NB4 (cell line): ENCODE data around the gene ENTPD2.

Experiments
- DNase-seq: peaks from one replicate; pipeline ENCODE4 v3.0.0; 2010; ENCODE audit warnings: low read depth
- H3K4me3 ChIP-seq: one replicate; pipeline ENCODE4 v1.5.1; 2011; ENCODE audit warnings: mild to moderate bottlenecking, low read depth, low read length, moderate library complexity
- MYC ChIP-seq: IDR thresholded peaks from 2 replicates; pipeline ENCODE4 v1.6.1; 2011; ENCODE audit warnings: low read depth, low read length
- POLR2A ChIP-seq: IDR thresholded peaks from 2 replicates; pipeline ENCODE4 v1.6.1; 2011; ENCODE audit warnings: mild to moderate bottlenecking; ENCODE audit not compliant: insufficient read length; ENCODE audit errors: extremely low read depth
- TF ChIP-seq, protein P1 (sequence below): IDR thresholded peaks from 2 replicates; pipeline ENCODE4 v1.6.1; 2011; ENCODE audit warnings: low read depth, low read length
- TF ChIP-seq, protein P2 (sequence below): IDR thresholded peaks from one replicate; pipeline ENCODE4 v1.5.1; 2012; ENCODE audit warnings: low read depth, low read length

The ENTPD2 gene

DNA sequence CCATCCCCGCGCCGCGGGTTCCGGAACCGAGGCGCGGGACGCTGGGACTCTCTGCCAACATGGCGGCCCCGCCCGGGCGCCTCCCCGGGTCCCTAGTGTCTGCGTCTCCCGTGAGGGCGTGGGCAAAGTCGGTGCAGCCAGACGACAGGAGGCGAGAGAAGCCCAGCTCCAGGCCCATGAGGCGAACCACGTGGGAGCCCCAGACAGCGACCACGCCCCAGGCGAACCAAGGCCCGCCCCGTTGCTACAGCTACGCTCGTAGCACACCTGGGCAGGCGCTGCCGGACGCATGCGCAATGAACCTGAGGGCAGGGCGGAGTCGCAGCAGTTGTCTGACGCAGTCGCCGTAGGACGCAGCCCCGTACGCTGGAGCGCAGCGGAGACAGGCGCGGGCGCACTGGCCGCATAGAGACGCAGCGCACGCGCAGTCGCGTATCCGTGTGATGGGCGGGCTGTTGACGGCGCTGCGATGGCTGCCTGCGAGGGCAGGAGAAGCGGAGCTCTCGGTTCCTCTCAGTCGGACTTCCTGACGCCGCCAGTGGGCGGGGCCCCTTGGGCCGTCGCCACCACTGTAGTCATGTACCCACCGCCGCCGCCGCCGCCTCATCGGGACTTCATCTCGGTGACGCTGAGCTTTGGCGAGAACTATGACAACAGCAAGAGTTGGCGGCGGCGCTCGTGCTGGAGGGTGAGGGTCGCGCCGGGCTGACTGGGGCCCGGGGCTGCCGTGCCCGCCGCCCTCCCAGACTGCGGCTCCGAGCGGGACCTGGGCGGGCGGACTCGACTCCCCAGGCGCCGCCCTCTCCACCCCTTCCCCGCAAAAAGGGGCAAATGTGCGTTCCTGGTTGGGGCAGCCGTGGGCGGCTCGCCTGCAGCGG lies 32.9 kb upstream of the ENTPD2 start, which contains the start of gene MAN1B1:
Gene MAN1B1 (plus strand): TSS at position 455 of the 878 bp plus-strand sequence. CDS start 15 bp downstream, at position 470.
- peak within 1 kb of the TSS; percentile 73 for H3K4me3 ChIP-seq
- peak; percentile 99 for DNase-seq
- TF ChIP-seq, protein P1, sequence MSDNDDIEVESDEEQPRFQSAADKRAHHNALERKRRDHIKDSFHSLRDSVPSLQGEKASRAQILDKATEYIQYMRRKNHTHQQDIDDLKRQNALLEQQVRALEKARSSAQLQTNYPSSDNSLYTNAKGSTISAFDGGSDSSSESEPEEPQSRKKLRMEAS, result peak; percentile 99
- TF ChIP-seq, protein P2, sequence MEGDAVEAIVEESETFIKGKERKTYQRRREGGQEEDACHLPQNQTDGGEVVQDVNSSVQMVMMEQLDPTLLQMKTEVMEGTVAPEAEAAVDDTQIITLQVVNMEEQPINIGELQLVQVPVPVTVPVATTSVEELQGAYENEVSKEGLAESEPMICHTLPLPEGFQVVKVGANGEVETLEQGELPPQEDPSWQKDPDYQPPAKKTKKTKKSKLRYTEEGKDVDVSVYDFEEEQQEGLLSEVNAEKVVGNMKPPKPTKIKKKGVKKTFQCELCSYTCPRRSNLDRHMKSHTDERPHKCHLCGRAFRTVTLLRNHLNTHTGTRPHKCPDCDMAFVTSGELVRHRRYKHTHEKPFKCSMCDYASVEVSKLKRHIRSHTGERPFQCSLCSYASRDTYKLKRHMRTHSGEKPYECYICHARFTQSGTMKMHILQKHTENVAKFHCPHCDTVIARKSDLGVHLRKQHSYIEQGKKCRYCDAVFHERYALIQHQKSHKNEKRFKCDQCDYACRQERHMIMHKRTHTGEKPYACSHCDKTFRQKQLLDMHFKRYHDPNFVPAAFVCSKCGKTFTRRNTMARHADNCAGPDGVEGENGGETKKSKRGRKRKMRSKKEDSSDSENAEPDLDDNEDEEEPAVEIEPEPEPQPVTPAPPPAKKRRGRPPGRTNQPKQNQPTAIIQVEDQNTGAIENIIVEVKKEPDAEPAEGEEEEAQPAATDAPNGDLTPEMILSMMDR, result no peak
- TF ChIP-seq MYC (peak; percentile 99), POLR2A (peak; percentile 60)

DNA sequence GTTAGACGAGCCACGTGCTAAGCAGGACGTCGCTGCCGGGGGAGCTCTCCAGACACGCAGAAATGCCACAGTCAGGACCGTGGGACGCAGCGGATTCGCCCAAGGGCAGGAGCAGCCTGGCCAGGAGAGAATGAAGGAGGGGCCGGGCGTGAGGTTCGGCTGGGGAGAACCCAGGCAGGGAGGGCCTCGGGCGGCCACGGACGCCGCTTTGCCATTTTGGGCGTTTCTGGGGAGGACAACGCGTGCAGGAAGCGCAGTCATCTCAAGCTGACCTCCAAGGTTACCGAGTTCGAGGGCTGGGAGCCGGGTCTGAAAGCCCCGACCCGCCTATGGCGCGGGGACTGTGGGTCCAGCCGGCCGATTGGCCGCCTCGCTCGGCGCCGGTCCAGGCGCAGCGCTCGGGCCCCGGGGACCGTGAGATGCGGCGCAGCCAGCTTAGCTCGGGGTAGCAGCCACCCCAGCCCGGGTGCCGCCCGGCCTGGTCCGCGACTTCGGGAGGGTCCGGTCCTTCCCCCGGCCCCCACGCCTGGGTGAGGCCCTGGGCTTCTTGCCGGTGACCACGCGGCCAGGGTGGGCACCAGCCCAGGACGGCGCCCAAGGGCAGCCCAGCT lies 32.2 kb upstream of the ENTPD2 start:
- no peak for DNase-seq
- no peak; the same call in 1 of the 2 replicates for TF ChIP-seq MYC
- peak; percentile 4 for TF ChIP-seq POLR2A
- H3K4me3 ChIP-seq, result peak overlapping the region; percentile 67

DNA sequence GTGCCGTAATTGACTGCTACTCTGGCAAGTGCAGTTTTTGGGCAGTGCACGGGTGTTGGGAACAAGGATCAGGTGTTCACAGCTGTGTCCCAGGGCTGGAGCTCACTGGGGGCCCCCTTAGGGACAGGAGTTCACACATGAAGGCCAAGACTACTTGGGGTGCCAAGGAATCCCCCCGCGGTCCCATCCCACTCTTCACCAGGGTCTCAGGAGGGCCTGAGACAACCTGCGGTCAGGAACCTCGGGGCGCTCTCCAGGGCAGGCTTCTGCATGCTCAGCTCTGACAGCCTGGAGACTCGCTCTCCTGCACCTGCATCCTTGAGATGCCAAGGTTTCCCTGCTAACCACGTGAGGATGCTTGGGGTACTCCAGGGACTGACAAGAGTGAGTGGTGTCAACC lies 30.7 kb upstream of the ENTPD2 start:
- DNase-seq, result no peak
- no peak overlapping the region for H3K4me3 ChIP-seq
- no peak for TF ChIP-seq POLR2A
- TF ChIP-seq MYC, result no peak

DNA sequence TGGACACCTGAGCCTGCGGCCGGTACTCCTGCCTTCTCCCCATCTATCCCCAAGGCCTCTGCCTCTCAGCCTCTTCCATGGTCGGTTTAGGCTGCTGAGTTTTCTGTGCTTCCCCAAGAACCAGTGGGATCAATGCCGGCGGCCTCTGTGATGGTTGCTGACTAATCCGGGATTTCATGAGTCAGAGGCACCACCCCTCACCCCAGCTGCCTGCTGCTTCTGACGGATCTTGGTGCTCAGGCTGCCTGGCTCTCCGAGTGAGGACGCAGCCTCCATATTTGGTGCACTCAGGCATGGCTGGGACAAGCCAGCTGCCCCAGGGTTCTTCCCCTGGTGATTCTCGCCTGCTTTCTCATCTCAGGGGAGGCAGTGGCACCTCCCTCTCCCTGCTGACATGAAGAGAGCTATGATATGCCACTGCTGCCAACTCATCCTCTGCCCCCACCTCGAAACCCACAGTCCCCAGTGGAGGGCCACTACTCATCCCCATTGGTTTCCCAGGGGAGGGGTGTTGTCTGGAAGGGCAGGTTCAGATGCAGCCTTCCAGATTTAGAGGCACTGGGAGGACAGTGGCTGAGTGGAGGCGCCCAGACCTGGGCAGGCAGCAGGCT lies 29.6 kb upstream of the ENTPD2 start:
- TF ChIP-seq, protein P2, result no peak
- TF ChIP-seq POLR2A, result no peak
- TF ChIP-seq MYC, result no peak
- TF ChIP-seq, protein P1, result no peak
- H3K4me3 ChIP-seq, result no peak overlapping the region
- DNase-seq, result peak; percentile 88

DNA sequence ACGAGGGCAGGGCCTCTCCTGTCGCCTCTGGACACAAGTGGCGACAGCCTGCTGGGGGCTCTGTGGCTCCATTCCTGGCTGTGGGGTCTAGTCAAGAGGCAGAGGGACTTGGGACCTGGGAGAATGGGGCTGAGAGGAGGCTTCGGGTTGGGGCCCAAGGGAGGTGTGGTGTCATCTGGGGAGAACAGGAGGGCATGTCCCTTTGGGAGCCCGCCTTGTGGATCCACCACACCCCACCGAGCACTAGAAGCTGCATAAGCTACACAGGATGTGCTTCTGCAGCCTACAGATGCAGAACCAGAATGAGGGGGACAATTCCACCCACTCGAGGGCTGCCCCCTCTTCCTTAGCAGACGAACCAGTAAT lies 29.0 kb upstream of the ENTPD2 start:
- DNase-seq, result no peak
- no peak for TF ChIP-seq POLR2A
- TF ChIP-seq, protein P1, result no peak
- TF ChIP-seq, protein P2, result no peak
- H3K4me3 ChIP-seq, result no peak overlapping the region

- H3K4me3 ChIP-seq, result no peak overlapping the region
- TF ChIP-seq, protein P1, result no peak
- no peak for TF ChIP-seq MYC
- TF ChIP-seq, protein P2, result no peak
- no peak for TF ChIP-seq POLR2A
- DNase-seq, result no peak
Observed at GRCh38 chr9:137082222-137082924, 28.5 kb upstream of the ENTPD2 start.
